ENCODE measurements around the gene CCDC6.
"Not testable (repeated sequence)": the region's sequence is repeated elsewhere in the genome, so short reads cannot be mapped to it uniquely, and the experiment has no call there.

Gene CCDC6

DNA sequence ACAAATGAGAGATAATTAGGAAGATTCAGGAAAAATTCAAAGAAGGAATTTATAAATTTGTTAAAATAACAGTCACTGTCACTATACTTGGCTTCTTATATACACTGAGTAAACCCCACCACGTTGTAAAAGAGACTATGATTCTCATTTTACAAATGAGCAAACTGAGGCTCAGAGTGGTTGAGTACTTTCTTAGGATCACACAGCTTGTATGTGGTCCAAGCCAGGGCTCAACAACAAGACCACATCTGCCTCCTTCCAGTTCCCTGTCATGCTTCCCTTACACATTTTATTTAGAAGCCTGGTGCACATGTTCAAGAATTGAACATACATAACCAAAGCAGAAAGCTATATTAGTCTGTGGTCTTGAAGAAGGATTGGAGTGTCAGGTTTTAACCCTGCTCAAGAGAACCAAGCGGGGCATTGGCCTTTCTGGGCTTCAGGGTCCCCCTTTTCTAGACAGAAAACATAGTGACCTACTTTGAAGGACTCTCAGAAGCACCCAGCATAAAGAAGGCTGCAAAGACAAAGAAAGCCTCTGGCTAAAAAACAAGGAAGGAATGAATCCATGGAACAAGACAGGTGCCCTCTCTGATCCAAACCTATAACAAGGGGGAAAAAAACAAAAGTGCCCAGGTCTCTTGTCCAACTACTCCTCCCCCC lies 153.9 kb downstream of the CCDC6 start:
- no peak for DNase-seq

DNA sequence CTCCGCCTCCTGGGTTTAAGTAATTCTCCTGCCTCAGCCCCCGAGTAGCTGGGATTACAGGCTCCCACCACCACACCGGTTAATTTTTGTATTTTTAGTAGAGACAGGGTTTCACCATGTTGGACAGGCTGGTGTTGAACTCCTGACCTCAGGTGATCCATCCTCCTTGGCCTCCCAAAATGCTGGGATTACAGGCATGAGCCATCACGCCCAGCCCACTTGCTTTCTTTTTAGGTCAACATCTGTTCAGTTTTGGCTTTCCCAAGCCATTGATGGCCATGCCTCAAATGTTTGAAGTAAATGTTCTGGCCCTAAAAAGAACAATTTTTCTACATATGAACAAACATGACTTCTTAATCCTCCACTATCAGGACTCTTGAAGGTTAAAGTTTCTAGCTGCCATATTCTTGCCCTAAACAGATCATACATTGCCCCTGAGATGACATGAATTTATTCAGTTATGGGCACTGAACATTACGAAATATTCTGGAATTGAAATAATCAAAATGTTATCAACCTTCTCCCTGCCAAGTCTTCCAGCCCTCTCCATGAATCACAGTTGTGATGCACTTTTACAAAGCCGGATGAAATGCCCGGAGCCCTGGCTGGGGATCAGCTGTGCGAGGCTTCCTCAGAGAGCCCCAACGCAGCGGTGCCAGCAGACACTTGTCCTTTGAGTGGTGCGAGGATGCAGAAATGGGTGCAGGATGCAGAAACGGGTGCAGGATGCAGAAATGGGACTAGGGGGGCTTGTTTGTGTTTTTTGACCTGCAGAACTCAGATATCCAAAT lies 156.0 kb downstream of the CCDC6 start:
- DNase-seq = no peak

DNA sequence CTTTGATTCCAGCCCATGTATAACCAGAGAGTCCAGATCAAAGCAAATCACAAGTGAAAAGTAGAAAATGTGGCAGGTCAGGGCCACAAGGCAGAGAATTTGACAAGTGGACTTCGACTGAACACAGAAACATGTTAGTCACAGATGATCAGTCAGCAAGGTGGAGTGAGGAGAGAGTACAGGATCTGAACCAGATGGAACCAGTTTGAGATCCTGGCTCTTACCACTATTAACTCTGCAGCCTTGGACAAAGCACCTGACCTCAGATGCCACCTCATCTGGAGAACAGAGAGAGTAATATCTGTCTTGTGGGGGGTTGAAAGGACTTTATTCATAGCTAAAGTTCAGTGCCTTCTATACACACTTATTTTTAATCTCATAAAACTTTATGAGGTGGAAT lies 157.5 kb downstream of the CCDC6 start:
- DNase-seq = no peak

DNA sequence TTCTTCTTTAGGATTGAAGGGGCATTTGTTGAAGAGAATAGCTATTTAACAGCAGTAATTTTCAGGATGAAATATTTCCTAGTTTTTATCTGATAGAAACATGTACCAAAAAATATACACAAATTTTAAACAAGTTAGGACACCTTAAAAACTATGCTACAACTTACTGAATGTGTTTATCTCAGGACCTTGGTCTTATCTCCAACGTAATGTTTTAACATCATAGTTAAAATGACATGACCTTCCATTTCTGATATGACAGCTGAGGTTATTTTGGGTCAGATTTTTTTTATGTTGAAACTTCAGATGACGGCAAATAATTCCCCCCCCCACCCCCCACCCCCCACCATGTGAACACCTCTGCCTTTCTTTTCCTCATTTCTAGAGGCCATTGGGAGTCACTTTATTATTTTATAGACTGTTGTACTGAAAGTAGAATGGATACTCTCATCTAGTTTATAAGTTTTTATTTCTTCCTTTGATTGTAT lies 161.1 kb downstream of the CCDC6 start:
- DNase-seq = no peak

DNA sequence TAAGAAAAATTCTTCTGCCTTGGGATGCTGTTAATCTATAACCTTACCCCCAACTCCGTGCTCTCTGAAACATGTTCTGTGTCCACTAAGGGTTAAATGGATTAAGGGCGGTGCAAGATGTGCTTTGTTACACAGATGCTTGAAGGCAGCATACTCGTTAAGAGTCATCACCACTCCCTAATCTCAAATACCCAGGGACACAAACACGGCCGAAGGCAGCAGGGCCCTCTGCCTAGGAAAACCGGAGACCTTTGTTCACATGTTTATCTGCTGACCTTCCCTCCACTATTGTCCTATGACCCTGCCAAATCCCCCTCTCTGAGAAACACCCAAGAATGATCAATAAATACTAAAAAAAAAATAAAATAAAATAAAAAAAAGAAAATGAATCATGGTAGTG lies 161.6 kb downstream of the CCDC6 start:
- DNase-seq = not testable (repeated sequence)

DNA sequence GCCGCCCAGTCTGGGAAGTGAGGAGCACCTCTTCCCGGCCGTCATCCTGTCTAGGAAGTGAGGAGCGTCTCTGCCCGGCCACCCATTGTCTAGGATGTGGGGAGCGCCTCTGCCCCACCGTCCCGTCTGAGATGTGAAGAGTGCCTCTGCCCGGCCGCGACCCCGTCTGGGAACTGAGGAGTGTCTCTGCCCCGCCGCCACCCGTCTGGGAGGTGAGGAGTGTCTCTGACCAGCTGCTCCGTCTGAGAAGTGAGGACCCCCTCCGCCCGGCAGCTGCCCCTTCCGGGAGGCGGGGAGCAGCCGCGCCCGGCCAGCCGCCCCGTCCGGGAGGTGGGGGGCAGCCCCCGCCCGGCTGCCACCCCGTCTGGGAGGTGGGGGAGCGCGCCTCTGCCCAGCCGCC lies 162.2 kb downstream of the CCDC6 start:
- not testable (repeated sequence) for DNase-seq

DNA sequence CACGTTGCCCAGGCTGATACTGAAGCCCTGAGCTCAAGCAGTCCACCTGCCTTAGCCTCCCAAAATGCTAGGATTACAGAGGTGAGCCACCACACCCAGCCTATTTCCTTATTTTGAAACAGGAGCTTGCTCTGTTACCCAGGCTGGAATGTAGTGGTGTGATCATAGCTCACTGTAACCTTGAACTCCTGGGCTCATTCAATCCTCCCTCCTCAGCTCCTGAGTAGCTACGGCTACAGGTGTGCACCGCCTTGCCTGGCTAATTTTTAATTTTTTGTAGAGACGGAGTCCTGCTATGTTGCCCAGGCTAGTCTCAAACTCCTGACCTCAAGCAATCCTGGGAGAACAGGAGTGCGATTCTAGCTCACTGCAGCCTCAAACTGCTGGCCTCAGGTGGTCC lies 164.8 kb downstream of the CCDC6 start:
- no peak for DNase-seq

DNA sequence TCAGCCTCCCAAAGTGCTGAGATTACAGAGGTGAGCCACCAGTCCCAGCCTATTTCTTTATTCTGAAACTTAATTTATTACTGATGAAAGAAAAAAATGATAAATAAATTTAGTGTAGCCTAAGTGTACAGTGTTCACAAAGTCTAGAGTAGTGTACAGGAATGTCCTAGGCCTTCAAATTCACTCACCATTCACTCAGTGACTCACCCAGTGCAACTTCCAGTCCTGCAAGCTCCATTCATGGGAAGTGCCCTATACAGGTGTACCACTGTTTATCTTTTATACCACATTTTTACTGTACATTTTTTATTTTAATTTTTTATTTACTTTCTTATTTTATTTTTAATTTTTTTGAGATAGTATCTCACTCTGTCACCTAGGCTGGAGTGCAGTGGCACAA lies 165.3 kb downstream of the CCDC6 start:
- no peak for DNase-seq
